ENCODE results near the gene GATA5.

The GATA5 gene

GRCh38 chr20:62500237-62500864, 24.6 kb upstream of the GATA5 start (continued):
- TF ChIP-seq ZBTB26 (tag by site-specific recombination; optimal IDR thresholded peaks at IDR 0.05) (peak; percentile 20), ZNF704 (tag by site-specific recombination; IDR thresholded peaks at IDR 0.05) (no peak), ZEB2 (tag by site-specific recombination; IDR thresholded peaks at IDR 0.05) (0 out of 2 replicates have a peak, but pooled peaks have one; percentile 30), ZNF140 (tag by site-specific recombination; IDR thresholded peaks at IDR 0.05) (no peak), ZNF660 (tag by site-specific recombination; IDR thresholded peaks at IDR 0.05) (no peak), ZNF146 (tag by site-specific recombination; IDR thresholded peaks at IDR 0.05) (no peak), ZNF654 (tag by site-specific recombination; IDR thresholded peaks at IDR 0.05; ENCODE audit: low read depth) (peak; percentile 75), PBX3 (CRISPR knock-in tag; IDR thresholded peaks at IDR 0.05) (no peak), ZBTB7A (tag by site-specific recombination; IDR thresholded peaks at IDR 0.05; ENCODE audit: low read depth) (0 out of 2 replicates have a peak, but pooled peaks have one; percentile 26), FEZF1 (tag by site-specific recombination; IDR thresholded peaks at IDR 0.05) (no peak), ZNF169 (tag by site-specific recombination; IDR thresholded peaks at IDR 0.05) (no peak), ZNF394 (tag by site-specific recombination; IDR thresholded peaks at IDR 0.05; ENCODE audit: borderline replicate concordance) (no peak; the same call in 1 of the 2 replicates), MYNN (tag by site-specific recombination; IDR thresholded peaks at IDR 0.05; ENCODE audit: borderline replicate concordance) (no peak), AEBP2 (tag by site-specific recombination; IDR thresholded peaks at IDR 0.05; ENCODE audit: borderline replicate concordance) (no peak), ZSCAN16 (tag by site-specific recombination; IDR thresholded peaks at IDR 0.05) (no peak), ZBTB1 (tag by site-specific recombination; IDR thresholded peaks at IDR 0.05) (no peak), ZNF214 (tag by site-specific recombination; IDR thresholded peaks at IDR 0.05; ENCODE audit: borderline replicate concordance) (no peak), ZNF362 (tag by site-specific recombination; IDR thresholded peaks at IDR 0.05) (no peak), ZNF580 (tag by site-specific recombination; IDR thresholded peaks at IDR 0.05) (no peak), ZNF558 (tag by site-specific recombination; IDR thresholded peaks at IDR 0.05) (no peak), ZNF768 (tag by site-specific recombination; IDR thresholded peaks at IDR 0.05) (no peak), KLF10 (tag by site-specific recombination; IDR thresholded peaks at IDR 0.05) (peak; percentile 94), ZNF501 (tag by site-specific recombination; IDR thresholded peaks at IDR 0.05) (no peak), ZNF514 (tag by site-specific recombination; IDR thresholded peaks at IDR 0.05) (no peak), ZNF510 (tag by site-specific recombination; IDR thresholded peaks at IDR 0.05; ENCODE audit: insufficient replicate concordance) (no peak), ZNF623 (tag by site-specific recombination; IDR thresholded peaks at IDR 0.05) (no peak), KLF16 (tag by site-specific recombination; IDR thresholded peaks at IDR 0.05) (peak; percentile 98), SP3 (tag by site-specific recombination; IDR thresholded peaks at IDR 0.05) (no peak), ZNF416 (tag by site-specific recombination; IDR thresholded peaks at IDR 0.05) (no peak), ZNF843 (tag by site-specific recombination; IDR thresholded peaks at IDR 0.05) (peak; percentile 20; the same call in 1 of the 2 replicates), GLI2 (tag by site-specific recombination; IDR thresholded peaks at IDR 0.05; ENCODE audit: borderline replicate concordance, low read depth) (no peak), YY2 (tag by site-specific recombination; IDR thresholded peaks at IDR 0.05) (peak; percentile 41; the same call in 1 of the 2 replicates)

All from HEK293 (cell line).